Spleen (tissue), 11 donors: ENCODE data around the gene PTPRU. TPM values are rescaled to one million over a fixed set of nuclear protein-coding genes. Genes with fewer than 3 reads are reported as not detected.

Experiments
- DNase-seq: peaks from one replicate; pipeline ENCODE4 v3.0.0-alpha.2; 2020
- H3K27ac ChIP-seq, 8 donors: fragments of 200-600 bp; sonication (generic) in 7 of 8; 1 replicate in 4 of 8; 2 replicates in 4 of 8; pipeline versions ENCODE4 v1.5.0 to v1.8.0; 2016 to 2021; ENCODE audit warnings: inconsistent platforms in 4 of 8, mild to moderate bottlenecking in 4 of 8, moderate library complexity in 1 of 8
- H3K27me3 ChIP-seq, 7 donors: fragments of 200-600 bp; sonication (generic) in 6 of 7; replicated peaks in 1 of 7; 1 replicate in 4 of 7; 2 replicates in 3 of 7; pipeline versions ENCODE4 v1.5.0 to v1.8.0; 2016 to 2021; ENCODE audit warnings: inconsistent platforms in 3 of 7, mild to moderate bottlenecking in 1 of 7
- H3K36me3 ChIP-seq, 6 donors: fragments of 200-600 bp; sonication (generic) in 5 of 6; 1 replicate in 4 of 6; 2 replicates in 2 of 6; pipeline versions ENCODE4 v1.5.0 to v1.8.0; 2016 to 2021; ENCODE audit warnings: inconsistent platforms in 2 of 6
- H3K4me1 ChIP-seq, 6 donors: fragments of 200-600 bp; sonication (generic) in 5 of 6; 1 replicate in 3 of 6; 2 replicates in 3 of 6; pipeline versions ENCODE4 v1.5.0 to v1.8.0; 2016 to 2021; ENCODE audit warnings: inconsistent platforms in 3 of 6
- H3K4me3 ChIP-seq, 8 donors: fragments of 200-600 bp; sonication (generic) in 7 of 8; 1 replicate in 4 of 8; 2 replicates in 4 of 8; pipeline versions ENCODE4 v1.5.0 to v1.8.0; 2016 to 2021; ENCODE audit warnings: inconsistent platforms in 4 of 8, mild to moderate bottlenecking in 4 of 8, moderate library complexity in 2 of 8
- H3K9me3 ChIP-seq, 8 donors: fragments of 200-600 bp; sonication (generic) in 7 of 8; 1 replicate in 4 of 8; 2 replicates in 4 of 8; pipeline versions ENCODE4 v1.5.0 to v1.8.0; 2016 to 2021; ENCODE audit warnings: inconsistent platforms in 4 of 8
- CTCF ChIP-seq, 11 experiments: fragments of 200-600 bp in 7 of 11; fragments of 450-650 bp in 4 of 11; sonication (generic) in 4 of 11; IDR thresholded peaks in 8 of 11; conservative IDR thresholded peaks in 3 of 11; 1 replicate in 7 of 11; 2 replicates in 4 of 11; pipeline versions ENCODE4 v1.4.0 to v1.8.0; 2016 to 2021; ENCODE audit warnings: antibody characterized with exemption in 11 of 11, inconsistent platforms in 4 of 11, mild to moderate bottlenecking in 1 of 11
- POLR2A ChIP-seq, 3 donors: fragments of 450-650 bp; IDR thresholded peaks; one replicate each; pipeline ENCODE4 v1.5.1; 2017; ENCODE audit warnings: antibody characterized with exemption in 3 of 3, mild to moderate bottlenecking in 1 of 3
- POLR2AphosphoS5 ChIP-seq, 3 donors: sonication (generic); formaldehyde crosslinking; IDR thresholded peaks; one replicate each; pipeline ENCODE4 v1.5.1; 2017; ENCODE audit warnings: antibody characterized with exemption in 3 of 3
- WGBS, 5 donors: extraction: QIAGEN DNeasy Blood & Tissue Kit in 3 of 5; methylation state at CpG; one replicate each; pipeline versions ENCODE4 v1.1.5 to v1.1.7; 2013 to 2018; 5-methylcytosine and 5-hydroxymethylcytosine counted together
- intact Hi-C: fragments of 100-400 bp; cut with DNase I; formaldehyde crosslinking; loops from one replicate; pipeline ENCODE4 v1.15.0; 2023; ENCODE audit warnings: low total_unique reads
- polyA plus RNA-seq, 3 donors: library from polyadenylated mRNA; stranded (reverse); fragments of 200-250 nt; gene quantifications; one replicate each; pipeline ENCODE4 v1.2.1, GENCODE V29; 2013
- total RNA-seq, 7 donors: library from RNA; depleted of rRNA in 3 of 7; stranded (reverse); fragments of >200 nt in 3 of 7; fragmentation: NEBNext Ultra II Directional in 4 of 7; extraction: Animal tissue kit (Norgen Biotek cat#: 25700) in 4 of 7; gene quantifications; one replicate each; pipeline versions ENCODE4 v1.1.0 to v1.2.1, GENCODE V29; 2016 to 2021
- donor health status: healthy with polysubstance abuse.
- donor health status: DM: no; HTN: no; CAD: no; lungs with moderate emphysema.
- donor health status: DM: no; HTN: no; CAD: no.
- donor health status: Bipolar disorder and iron deficiency.
- donor health status: healthy.
- donor health status: DM: no; HTN: no; CAD: no.
- donor health status: DM: yes; HTN: yes; CAD: no.

The PTPRU gene
- total and polyA plus RNA-seq, 10 donors = 1.00 to 10.8 (median 5.2) TPM

- no peak for DNase-seq
- no peak for TF ChIP-seq POLR2AphosphoS5 (IDR thresholded peaks at IDR 0.05)
- no peak for TF ChIP-seq CTCF (IDR thresholded peaks at IDR 0.05 in 8 of 11, conservative IDR thresholded peaks at IDR 0.05 in 3 of 11)
- no peak for TF ChIP-seq POLR2A (IDR thresholded peaks at IDR 0.05)
- Histone ChIP-seq H3K27ac (no peak overlapping the region), H3K9me3 (no peaks in the 10 kb centered on the region), H3K27me3 (peaks cover 0 to 68% (median 4%) of the 10 kb centered on the region in 7 donors), H3K4me3 (no peak overlapping the region), H3K36me3 (no peaks in the 10 kb centered on the region), H3K4me1 (no peaks in the 10 kb centered on the region)
- WGBS, 5 donors = 64 to 75% (median 66%) methylated on average over 7 of the region's 7 CpGs
- intact Hi-C loops = no loop called here
Observed at GRCh38 chr1:29357452-29357851, 121.1 kb downstream of the PTPRU start.

GRCh38 chr1:29358183-29358582 is 121.9 kb downstream of the PTPRU start:
- no peak for TF ChIP-seq POLR2A (IDR thresholded peaks at IDR 0.05)
- TF ChIP-seq CTCF (IDR thresholded peaks at IDR 0.05 in 8 of 11, conservative IDR thresholded peaks at IDR 0.05 in 3 of 11) = no peak
- no peak for TF ChIP-seq POLR2AphosphoS5 (IDR thresholded peaks at IDR 0.05)
- DNase-seq = no peak
- WGBS, 5 donors = 86 to 95% (median 91%) methylated on average over 6 of the region's 6 CpGs

DNA sequence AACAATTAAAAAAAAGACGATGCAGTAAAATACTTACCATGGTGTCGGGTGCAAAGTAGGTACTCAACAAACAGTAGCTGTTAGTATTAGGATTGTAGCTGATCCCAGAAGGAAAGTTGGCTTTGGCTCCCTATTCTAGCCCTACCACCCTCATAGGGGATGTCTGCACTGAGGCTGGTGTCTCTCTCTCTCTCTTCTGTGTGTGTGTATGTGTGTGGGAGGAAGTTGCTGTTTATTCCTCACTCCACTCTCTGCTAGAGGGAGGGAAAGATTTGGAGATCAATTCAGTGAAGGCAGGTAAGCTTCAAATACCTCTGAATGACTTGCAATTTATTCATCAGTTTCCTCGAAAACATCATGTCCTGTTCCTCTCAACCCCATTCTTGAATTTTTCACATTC is 124.4 kb downstream of the PTPRU start:
- WGBS, 5 donors = 86 to 89% (median 88%) methylated on average over 3 of the region's 3 CpGs
- TF ChIP-seq POLR2A (IDR thresholded peaks at IDR 0.05) (no peak), POLR2AphosphoS5 (IDR thresholded peaks at IDR 0.05) (no peak), CTCF (IDR thresholded peaks at IDR 0.05 in 8 of 11, conservative IDR thresholded peaks at IDR 0.05 in 3 of 11) (no peak)
- peaks cover 0 to 61% (median 7%) of the 10 kb centered on the region in 7 donors for H3K27me3 ChIP-seq
- no peaks in the 10 kb centered on the region for H3K4me1 ChIP-seq
- H3K9me3 ChIP-seq = no peaks in the 10 kb centered on the region
- intact Hi-C loops = no loop called here
- H3K4me3 ChIP-seq = no peak overlapping the region
- no peak for DNase-seq
- H3K27ac ChIP-seq = no peak overlapping the region
- no peaks in the 10 kb centered on the region for H3K36me3 ChIP-seq

More at GRCh38 chr1:29358183-29358582, 121.9 kb downstream of the PTPRU start:
- no peak overlapping the region for H3K4me3 ChIP-seq
- H3K36me3 ChIP-seq = no peaks in the 10 kb centered on the region
- no peaks in the 10 kb centered on the region for H3K4me1 ChIP-seq
- no peaks in the 10 kb centered on the region for H3K9me3 ChIP-seq
- H3K27ac ChIP-seq = no peak overlapping the region
- H3K27me3 ChIP-seq = peaks cover 0 to 68% (median 7%) of the 10 kb centered on the region in 7 donors
- intact Hi-C loops = no loop called here

GRCh38 chr1:29361686-29362085 is 125.4 kb downstream of the PTPRU start:
- intact Hi-C loops = no loop called here

GRCh38 chr1:29362116-29362515 is 125.8 kb downstream of the PTPRU start:
- Histone ChIP-seq H3K9me3 (no peaks in the 10 kb centered on the region), H3K27ac (no peak overlapping the region), H3K4me3 (no peak overlapping the region), H3K36me3 (no peaks in the 10 kb centered on the region), H3K27me3 (peaks cover 0 to 54% (median 7%) of the 10 kb centered on the region in 7 donors), H3K4me1 (no peaks in the 10 kb centered on the region)
- no peak for DNase-seq
- intact Hi-C loops = no loop called here
- no peak for TF ChIP-seq POLR2AphosphoS5 (IDR thresholded peaks at IDR 0.05)
- TF ChIP-seq CTCF (IDR thresholded peaks at IDR 0.05 in 8 of 11, conservative IDR thresholded peaks at IDR 0.05 in 3 of 11) = no peak
- TF ChIP-seq POLR2A (IDR thresholded peaks at IDR 0.05) = no peak
- WGBS, 5 donors = 82 to 86% (median 86%) methylated on average over 5 to 10 of the region's 10 CpGs

More at GRCh38 chr1:29361686-29362085, 125.4 kb downstream of the PTPRU start:
- Histone ChIP-seq H3K27me3 (peaks cover 0 to 59% (median 7%) of the 10 kb centered on the region in 7 donors), H3K27ac (no peak overlapping the region), H3K4me1 (no peaks in the 10 kb centered on the region), H3K9me3 (no peaks in the 10 kb centered on the region), H3K4me3 (no peak overlapping the region), H3K36me3 (no peaks in the 10 kb centered on the region)
- WGBS, 5 donors = 70 to 81% (median 77%) methylated on average over 5 to 6 of the region's 6 CpGs
- TF ChIP-seq POLR2AphosphoS5 (IDR thresholded peaks at IDR 0.05) = no peak
- no peak for DNase-seq
